D721Med (cell line): ENCODE measurements around the gene CD300C.
"Not testable (repeated sequence)": the region's sequence is repeated elsewhere in the genome, so short reads cannot be mapped to it uniquely, and the experiment has no call there.

ENCODE experiments used
- DNase-seq: peaks from one replicate; pipeline ENCODE4 v3.0.0; 2011; ENCODE audit warnings: low spot score; ENCODE audit not compliant: insufficient read length
- FAIRE-seq: peaks from 2 replicates; lab custom pipeline; 2011; peaks lifted over from hg19 to GRCh38; lab: Jason Lieb, UNC
- TF ChIP-seq, protein P1 (sequence below): IDR thresholded peaks from 2 replicates; pipeline ENCODE4 v1.5.1; 2012; ENCODE audit warnings: mild to moderate bottlenecking, control low read depth; ENCODE audit not compliant: insufficient read depth; ENCODE audit errors: missing control alignments

Gene CD300C

DNA sequence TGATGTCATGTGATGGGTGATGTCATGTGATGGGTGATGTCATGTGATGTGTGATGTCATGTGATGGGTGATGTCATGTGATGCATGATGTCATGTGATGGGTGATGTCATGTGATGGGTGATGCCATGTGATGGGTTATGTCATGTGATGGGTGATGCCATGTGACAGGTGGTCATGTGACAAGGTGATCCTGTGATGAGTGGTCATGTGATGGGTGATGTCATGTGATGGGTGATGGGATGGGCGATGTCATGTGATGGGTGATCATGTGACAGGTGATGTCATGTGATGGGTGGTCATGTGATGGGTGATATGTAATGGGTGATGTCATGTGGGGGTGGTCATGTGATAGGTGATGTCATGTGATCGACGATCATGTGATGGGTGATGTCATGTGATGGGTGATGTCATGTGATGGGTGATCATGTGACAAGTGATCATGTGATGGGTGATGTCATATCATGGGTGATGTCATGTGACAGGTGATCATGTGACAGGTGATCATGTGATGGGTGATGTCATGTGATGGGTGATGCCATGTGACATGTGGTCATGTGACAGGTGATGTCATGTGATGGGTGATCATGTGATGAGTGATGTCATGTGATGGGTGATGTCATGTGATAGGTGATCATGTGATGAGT is 31.8 kb downstream of the CD300C start:
- FAIRE-seq (no peak), DNase-seq (no peak)
- TF ChIP-seq, protein P1, sequence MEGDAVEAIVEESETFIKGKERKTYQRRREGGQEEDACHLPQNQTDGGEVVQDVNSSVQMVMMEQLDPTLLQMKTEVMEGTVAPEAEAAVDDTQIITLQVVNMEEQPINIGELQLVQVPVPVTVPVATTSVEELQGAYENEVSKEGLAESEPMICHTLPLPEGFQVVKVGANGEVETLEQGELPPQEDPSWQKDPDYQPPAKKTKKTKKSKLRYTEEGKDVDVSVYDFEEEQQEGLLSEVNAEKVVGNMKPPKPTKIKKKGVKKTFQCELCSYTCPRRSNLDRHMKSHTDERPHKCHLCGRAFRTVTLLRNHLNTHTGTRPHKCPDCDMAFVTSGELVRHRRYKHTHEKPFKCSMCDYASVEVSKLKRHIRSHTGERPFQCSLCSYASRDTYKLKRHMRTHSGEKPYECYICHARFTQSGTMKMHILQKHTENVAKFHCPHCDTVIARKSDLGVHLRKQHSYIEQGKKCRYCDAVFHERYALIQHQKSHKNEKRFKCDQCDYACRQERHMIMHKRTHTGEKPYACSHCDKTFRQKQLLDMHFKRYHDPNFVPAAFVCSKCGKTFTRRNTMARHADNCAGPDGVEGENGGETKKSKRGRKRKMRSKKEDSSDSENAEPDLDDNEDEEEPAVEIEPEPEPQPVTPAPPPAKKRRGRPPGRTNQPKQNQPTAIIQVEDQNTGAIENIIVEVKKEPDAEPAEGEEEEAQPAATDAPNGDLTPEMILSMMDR = no peak

DNA sequence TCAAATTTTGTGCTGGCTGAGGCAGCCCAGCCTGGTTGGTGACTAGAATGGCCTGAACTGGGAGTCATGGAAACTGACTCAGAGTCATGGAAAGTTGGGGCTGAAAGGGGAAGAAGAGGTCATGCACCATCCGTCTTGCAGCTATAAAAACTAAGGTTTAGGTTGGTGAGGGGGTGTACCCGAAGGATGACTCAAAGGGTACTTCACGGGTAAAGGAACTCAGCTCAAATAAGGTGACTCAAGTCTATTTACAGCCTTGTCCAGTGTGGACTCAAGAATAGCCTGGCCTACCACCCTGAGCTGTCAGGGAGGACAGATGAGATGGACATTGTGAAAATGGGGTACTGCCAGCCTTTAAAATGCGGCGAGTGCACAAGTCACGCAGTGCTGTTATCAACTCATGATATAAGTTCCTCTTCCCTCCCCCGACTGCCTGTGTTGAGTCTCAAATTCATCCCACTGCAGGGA is 33.3 kb downstream of the CD300C start:
- DNase-seq (no peak), FAIRE-seq (no peak)
- TF ChIP-seq, protein P1 = no peak

DNA sequence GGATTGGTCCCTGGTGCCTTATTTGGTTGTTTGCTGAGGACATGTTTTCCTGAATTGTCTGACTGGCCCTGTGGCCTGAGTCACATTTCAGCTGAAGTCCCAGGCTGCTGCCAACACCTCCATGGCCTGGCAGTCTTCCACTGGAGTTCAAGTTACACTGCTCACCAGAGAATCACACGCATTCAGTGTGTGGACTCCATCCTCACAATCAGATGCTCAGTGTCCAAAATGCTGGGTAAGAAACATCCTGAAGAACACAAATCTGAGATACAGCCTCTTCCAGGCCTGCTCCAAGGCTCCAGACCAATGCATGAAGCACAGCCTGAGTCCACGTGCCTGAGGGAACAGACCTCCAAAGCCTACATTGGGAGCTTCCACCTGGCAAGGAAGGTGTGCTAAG is 33.9 kb downstream of the CD300C start:
- DNase-seq (no peak), FAIRE-seq (no peak)
- TF ChIP-seq, protein P1 = no peak

DNA sequence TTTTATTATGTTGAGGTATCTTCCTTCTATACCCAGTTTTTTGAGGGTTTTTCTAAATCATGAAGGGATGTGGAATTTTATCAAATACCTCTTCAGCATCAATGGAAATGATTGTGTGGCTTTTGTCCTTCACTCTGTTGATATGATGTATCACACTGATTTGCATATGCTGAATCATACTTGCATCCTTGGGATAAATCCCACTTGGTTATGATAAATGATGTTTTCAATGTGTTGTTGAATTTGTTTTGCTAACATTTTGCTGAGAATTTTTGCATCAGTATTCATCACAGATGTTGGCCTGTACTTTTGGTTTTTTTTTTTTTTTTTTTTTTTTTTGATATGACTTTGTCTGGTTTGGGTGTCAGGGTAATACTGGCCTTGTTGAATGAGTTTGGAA is 37.8 kb downstream of the CD300C start:
- DNase-seq = no peak
- TF ChIP-seq, protein P1 = no peak
- FAIRE-seq = no peak

DNA sequence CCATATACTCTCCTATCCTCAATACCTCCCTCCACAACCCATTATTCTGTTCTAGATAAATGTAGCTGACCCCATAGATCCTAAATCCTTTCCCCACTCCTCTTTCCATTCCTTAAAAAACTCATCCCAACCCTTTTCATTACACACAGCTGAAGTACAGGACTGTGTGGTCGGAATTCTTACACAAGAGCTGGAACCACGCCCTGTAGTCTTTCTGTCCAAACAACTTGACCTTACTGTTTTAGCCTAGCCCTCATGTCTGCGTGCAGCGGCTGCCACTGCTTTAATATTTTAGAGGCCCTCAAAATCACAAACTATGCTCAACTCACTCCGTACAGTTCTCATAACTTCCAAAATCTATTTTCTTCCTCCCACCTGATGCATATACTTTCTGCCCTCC is 42.0 kb downstream of the CD300C start:
- DNase-seq, FAIRE-seq: not testable (repeated sequence)

DNA sequence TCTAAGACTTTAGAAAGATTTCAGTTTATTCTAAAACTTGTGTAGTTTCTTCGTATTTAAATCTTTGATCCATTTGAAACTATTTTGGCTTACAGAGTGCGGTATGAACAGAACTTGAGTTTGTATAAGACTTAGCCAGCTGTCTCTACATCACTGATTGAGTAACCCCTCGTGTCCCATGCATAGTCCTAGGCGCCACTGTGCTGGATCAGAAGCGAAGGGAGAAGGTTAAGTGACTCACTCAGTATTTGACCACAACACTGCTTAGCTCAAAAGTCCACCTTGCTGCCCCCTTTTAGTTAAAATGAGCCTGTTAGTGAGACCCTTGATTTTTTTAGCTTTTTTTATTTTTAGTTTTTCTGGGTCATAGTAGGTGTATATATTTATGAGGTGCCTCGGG is 43.1 kb downstream of the CD300C start:
- DNase-seq (no peak), FAIRE-seq (no peak)
- TF ChIP-seq, protein P1 = no peak

DNA sequence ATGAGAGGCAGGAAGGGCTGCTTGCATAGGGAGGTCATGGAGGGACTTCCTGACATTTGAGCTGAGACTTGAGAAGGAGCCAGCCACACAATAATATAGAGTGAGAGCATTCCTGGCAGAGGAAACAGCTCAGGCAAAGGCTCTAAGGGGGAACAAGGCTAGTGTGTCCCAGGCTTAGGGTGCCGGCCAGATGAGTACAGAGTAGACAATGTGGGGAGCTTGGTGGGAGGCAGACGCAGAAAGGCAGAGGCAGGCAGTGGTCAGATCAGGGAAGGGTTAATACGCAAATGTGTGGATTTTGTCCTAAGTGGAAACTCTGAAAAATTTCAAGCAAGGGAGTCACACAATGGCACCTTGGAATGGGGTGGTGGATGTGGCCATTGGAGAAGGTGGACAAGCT is 45.9 kb downstream of the CD300C start:
- no peak for DNase-seq
- no peak for FAIRE-seq
- TF ChIP-seq, protein P1 = no peak
